ENCODE measurements around the gene ACER1. TPM values are rescaled to one million over a fixed set of nuclear protein-coding genes. Genes with fewer than 3 reads are reported as not detected.

ACER1 gene
- polyA plus RNA-seq, 12 donors = 0.11 to 0.30 (median 0.15) TPM; not detected in 6

DNA sequence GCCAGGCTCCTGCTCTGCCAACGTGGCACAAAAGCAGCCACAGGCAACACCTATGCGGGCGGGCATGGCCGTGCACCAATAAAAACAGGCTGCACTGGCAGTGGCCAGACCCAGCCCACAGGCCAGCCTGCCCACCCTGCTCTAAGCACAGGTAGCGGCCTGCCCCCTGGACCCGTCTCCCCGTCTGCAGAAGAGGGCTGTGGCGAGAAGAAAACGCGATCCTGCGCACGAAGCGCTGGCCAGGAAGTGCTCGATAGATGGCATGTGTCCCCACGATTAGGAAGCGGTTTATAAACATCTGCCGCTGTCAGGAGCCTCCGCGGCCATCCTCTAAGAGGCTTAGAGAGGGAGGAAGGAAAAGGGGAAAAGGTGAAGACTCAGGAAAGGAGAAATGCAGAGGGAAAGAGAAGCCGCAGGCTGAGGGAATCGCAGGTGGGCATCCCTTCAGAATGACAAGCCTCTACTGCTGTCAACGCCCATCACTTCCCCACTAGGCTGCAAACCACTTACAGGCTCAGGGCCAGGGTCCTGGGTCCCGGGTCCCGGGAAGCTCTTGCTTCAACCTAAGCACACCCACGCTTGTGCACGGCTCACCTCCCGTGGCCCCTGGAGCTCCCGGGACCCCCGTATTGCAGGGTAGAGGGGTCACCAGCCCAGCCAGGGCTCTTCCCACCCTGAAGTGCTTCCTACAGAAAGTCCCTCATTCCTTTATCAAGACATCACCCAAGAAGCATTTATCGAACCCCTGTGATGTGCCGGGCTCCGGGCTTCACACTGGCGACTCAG, 64.1 kb downstream of the ACER1 start:
- DNase-seq = no peak

DNA sequence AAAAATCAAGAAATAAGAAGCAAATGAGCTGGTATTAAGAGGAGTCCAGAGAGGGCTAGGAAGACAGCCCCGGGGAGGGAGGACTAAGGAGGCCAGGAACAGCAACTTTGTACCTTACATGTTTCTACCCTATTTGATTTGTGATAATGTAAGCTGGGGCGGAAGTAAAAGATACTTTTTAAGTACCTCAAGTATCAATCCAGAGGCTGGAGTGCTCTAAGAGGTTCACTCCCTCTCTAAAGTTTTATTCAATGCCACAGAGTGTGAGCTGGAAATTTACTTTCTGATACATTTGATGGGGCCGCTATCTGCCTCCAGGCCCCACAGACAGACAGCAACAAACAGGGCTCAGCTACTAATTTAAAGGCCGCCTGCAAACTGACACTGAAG, 65.0 kb downstream of the ACER1 start:
- no peak for DNase-seq

DNA sequence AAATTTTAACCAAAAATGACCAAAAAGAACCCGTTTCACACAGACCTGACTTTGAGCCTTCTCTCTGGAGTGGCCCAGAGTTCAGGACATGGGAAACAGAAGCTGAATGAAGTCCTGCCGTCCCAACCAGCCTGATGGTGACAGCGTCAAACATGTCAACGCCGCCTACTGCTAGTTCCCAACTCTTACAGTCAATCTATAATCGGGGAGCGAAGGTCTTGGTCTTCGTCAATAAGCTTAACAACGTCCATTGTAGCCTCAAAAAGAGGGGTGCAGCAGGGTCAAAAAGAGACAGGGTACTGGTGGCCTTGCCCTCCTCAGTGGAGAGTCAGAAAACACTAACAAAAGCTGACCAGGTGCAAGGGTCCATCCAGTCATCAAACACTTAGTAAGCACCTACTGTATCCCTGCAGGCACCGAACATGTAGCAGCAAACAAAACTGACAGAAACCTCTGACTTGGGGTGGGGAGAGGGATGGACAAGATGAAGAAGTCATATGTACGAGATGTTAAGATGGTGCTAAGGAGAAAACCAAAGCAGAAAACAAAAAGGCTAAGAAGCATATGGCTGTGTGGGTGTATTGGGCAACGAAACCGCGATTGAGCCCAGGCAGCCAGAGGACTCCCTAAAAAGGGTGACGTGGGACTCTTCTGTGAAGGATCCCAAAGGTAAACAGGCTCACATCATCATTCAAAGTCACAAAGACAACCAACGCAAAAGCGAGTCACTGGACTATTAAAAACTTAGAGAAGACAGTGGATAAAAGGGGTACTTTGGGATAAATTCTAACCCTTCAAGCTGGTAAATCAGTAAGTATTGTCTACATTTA, 65.6 kb downstream of the ACER1 start:
- DNase-seq = no peak

DNA sequence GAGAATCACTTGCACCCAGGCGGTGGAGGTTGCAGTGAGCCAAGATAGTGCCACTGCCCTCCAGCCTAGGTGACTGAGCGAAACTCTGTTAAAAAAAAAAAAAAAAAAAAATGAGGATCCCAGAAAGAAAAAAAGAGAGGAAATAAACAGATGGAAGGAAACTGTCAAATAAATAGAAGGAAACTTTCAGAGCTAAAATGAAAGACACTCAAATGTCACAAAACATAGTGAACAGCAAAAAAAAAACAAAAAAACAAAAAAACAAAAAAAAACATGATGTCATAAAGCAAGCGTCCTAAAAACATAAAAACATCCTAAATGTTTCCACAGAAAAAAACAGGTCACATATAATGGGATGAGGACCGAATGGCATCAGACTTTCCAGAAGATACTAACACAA, 68.6 kb downstream of the ACER1 start:
- no peak for DNase-seq

DNA sequence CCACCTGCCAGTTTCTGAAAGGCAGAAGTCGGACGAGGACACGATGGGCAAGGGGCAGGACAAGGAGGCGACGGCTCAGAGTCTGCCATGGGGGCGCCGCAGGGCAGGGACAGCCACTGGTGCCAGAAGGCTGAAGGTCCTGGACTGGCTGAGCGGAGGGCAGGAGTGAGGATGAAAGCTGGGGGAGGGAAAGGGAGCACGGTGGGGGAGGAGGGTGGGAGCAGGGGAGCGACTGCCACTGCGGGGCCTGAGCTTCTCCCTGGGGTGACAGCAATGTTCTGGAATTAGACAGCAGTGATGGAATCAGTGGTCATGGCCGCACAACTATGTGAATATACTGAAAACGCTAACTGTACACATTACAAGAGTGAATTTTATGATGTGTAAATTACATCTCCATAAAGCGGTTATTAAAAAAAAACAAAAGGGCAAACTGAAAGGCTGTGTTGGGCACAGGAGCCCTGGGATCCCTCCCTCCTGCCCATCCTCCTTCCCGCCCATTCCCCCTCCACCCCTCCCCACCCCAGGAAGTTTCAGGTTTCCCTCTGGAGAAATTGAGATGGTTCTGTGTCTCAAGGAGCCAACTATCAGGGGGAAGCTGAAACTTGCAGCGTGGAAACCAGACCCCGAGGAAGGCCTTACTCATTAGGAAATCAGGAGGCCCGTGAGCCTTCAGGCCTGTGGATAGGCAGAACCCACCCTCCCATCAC, 69.5 kb downstream of the ACER1 start:
- no peak for DNase-seq

DNA sequence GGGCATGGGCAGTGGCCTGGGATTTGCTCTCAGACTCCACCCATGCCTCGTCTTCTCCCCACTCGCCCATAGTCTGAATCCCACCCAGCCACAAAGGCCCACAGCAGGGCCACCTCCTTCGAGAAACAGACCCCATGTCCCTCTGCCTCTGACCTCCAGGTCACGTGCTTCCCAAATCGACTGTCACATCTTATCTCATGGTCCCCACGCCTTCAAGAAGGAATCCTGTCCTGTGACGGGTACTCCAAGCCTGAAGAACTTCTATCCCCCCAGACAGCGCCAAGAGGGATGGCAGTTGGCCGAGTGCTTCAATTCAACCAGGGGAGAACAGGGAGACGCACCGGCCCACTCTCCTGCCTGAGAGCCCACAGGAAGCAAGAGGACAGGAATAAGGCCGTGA, 70.1 kb downstream of the ACER1 start:
- DNase-seq = no peak

DNA sequence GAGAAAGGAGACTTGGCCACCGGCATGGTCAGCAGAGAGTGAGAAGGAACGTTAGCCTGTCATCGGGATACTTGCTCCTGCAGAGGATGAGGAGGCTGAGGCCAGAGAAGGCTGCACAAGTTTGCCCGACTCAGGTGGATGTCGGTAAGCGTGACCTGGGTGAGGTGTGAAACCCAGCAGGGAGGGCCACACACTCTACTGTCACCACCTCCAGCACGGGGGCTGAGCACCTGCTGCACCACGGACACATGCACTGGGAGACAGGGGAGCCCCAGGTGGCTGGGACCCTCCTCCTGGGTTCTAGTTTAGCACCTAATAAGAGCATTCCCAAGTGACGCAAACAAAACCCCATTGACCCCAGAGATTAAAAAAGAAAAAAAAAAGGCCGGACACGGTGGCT, 70.9 kb downstream of the ACER1 start:
- no peak for DNase-seq

DNA sequence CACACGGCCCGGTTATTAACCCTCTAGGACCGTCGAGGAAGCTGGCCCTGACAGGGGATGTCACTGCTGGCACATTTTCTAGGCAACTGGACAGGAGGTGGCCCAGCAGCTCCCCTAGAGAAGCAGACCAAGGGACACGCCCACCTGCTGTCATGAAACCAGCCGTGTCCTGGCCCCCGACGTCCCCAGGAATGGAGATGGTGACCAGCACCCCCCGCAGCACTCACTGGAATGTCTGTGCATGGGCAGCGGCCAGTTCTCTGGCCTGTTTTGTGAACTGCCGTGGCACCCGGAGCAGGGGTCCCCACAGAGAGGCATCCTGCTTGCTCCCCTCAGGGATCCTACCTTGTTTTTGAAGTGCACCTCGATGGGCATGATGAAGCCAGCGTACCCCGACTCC, 71.5 kb downstream of the ACER1 start:
- no peak for DNase-seq

DNA sequence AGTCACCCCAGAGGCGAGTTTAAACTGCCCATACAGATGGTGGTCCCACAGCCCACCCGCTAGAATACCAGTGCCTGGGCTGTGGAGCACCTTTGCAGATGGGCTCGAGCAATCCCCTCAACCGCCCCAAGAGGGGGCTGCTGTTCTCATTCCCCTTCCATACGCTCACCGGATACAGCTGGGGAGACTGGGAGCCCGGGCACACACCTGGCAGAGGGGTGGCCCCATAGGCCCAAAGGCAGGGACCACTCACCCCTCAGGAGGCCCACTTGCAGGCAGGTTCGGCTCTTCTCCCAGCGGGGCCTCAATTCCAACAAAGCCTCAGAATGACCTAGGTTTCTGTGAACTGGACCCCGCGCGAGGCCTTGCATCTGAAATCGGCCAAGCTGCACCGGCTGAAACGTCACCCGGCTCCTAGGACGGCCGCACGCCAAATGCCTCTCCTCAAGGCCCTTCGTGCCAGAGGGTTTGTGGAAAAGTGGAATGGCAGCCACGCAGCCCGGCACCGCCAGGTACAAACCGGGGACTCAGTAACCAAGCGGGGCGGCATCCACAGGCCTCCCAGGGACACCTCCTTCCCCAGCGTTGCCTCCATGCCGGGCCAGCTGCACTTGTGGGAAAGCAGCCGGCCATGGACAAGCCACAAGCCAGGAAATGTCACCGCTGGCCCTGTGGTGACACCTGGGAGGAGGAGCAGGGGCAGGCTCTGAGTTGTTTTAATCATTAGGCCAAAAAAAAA, 72.3 kb downstream of the ACER1 start:
- no peak for DNase-seq

DNA sequence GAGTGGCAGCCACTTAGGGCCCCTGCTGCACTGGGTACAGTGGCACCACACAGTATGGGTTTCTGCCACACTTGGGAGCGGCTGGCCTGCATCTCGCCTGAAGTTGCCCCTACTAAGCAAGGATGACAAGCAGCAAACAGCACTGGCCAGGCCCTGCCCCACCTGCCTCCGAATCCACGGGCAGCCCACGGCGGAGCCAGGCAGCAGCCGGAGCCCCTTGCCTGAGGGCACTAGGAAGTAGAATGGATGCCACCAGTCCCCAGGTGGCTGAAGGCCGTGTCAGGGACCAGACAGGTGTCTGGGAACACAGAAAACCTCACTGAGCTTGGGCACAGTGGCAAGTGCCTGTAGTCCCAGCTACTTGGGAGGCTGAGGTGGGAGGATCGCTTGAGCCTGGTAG, 73.0 kb downstream of the ACER1 start:
- no peak for DNase-seq

DNA sequence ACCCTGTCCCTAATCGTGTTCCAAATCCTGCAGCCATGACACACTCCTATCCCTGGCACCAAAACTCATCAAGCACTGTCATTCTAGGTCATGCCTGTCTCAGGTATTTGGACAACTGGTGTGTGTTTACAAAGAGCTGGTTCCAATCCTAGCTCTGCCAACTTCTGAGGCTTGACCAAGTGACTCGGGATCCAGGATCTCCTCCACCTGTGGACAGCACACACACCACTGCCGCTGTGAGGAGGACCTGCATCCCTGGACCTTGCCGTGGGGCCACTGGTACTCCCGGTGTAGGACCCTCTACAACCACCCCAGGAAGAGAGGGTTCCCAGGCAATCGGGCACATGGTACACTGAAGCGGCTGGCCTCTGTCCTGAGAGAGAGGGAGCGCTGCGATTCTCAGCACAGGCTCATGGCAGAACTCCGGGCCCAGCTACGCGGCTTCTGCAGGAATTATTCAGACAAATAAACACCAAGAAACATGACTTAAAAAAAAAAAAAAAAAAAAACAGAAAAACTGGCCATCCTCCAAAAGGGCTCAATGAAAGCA, 74.0 kb downstream of the ACER1 start:
- DNase-seq = no peak

DNA sequence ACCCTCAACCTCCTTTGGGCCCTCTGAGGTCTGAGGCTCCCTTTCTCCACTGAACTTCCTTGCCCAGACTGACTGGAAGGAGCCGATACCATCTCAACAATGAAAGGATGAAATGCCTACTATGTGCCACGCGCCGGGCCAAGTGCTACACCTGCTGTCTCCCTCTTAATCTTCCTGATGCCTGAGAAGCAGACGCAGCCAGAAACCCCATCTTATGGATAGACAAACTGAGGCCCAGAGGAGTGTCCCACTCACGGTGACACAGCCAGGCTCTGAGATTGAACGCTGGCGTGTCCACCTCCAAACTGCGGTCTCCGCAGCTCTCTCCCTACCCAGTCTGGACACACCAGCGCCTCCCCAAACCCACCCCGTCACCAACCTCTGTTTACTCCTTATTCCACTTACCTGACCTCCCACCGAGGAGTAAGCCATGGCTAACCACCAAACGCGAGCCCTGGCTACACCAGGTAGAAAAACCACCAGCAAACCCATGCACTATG, 74.5 kb downstream of the ACER1 start:
- DNase-seq = no peak

Other genes starting within 250 kb of the ACER1 start
- gene RFX2, start 223.1 kb downstream of the ACER1 start, polyA plus RNA-seq (ENCODE audit: insufficient read length in 12 of 12) = 10 to 100 TPM in 4 of 12 donors, 1 to 10 TPM in 7, not detected in 1; 3.9 to 19.9 (median 6.9) TPM
- 1 to 10 TPM in 4 of 12 donors, under 1 TPM in 5, not detected in 3; 0.12 to 1.9 (median 0.73) TPM for gene ACSBG2, start 197.9 kb downstream of the ACER1 start, polyA plus RNA-seq (ENCODE audit: insufficient read length in 12 of 12)
- gene MLLT1, start 53.6 kb downstream of the ACER1 start, polyA plus RNA-seq (ENCODE audit: insufficient read length in 12 of 12) = 10 to 100 TPM in 11 of 12 donors, not detected in 1; 29.1 to 63.6 (median 38.2) TPM
- 10 to 100 TPM in 11 of 12 donors, not detected in 1; 39.5 to 85.3 (median 53.2) TPM for gene CLPP, start 27.9 kb upstream of the ACER1 start, polyA plus RNA-seq (ENCODE audit: insufficient read length in 12 of 12)
- 100 to 1,000 TPM in 2 of 12 donors, 10 to 100 TPM in 9, not detected in 1; 35.2 to 126 (median 63.2) TPM for gene ALKBH7, start 39.2 kb upstream of the ACER1 start, polyA plus RNA-seq (ENCODE audit: insufficient read length in 12 of 12)
- gene PSPN, start 42.3 kb upstream of the ACER1 start, polyA plus RNA-seq (ENCODE audit: insufficient read length in 12 of 12) = 1 to 10 TPM in 5 of 12 donors, under 1 TPM in 5, not detected in 2; 0.58 to 1.2 (median 0.94) TPM
- gene GTF2F1, start 59.6 kb upstream of the ACER1 start, polyA plus RNA-seq (ENCODE audit: insufficient read length in 12 of 12) = 10 to 100 TPM in 11 of 12 donors, not detected in 1; 42.7 to 96.6 (median 51.0) TPM
- gene KHSRP, start 91.2 kb upstream of the ACER1 start, polyA plus RNA-seq (ENCODE audit: insufficient read length in 12 of 12) = 100 to 1,000 TPM in 11 of 12 donors, not detected in 1; 143 to 261 (median 177) TPM
- 1 to 10 TPM in 1 of 12 donors, under 1 TPM in 8, not detected in 3; 0.24 to 1.7 (median 0.48) TPM for gene SLC25A41, start 100.2 kb upstream of the ACER1 start, polyA plus RNA-seq (ENCODE audit: insufficient read length in 12 of 12)
- gene SLC25A23, start 126.2 kb upstream of the ACER1 start, polyA plus RNA-seq (ENCODE audit: insufficient read length in 12 of 12) = 10 to 100 TPM in 11 of 12 donors, not detected in 1; 25.5 to 44.6 (median 31.5) TPM
- 10 to 100 TPM in 1 of 12 donors, 1 to 10 TPM in 2, under 1 TPM in 4, not detected in 5; 0.17 to 18.2 (median 0.55) TPM for gene CRB3, start 130.7 kb upstream of the ACER1 start, polyA plus RNA-seq (ENCODE audit: insufficient read length in 12 of 12)
- 1 to 10 TPM in 4 of 12 donors, under 1 TPM in 6, not detected in 2; 0.50 to 9.1 (median 0.61) TPM for gene DENND1C, start 148.2 kb upstream of the ACER1 start, polyA plus RNA-seq (ENCODE audit: insufficient read length in 12 of 12)
- 1 to 10 TPM in 3 of 12 donors, under 1 TPM in 8, not detected in 1; 0.19 to 9.9 (median 0.62) TPM for gene TUBB4A, start 168.7 kb upstream of the ACER1 start, polyA plus RNA-seq (ENCODE audit: insufficient read length in 12 of 12)
- 1 to 10 TPM in 5 of 12 donors, under 1 TPM in 5, not detected in 2; 0.22 to 2.0 (median 1.0) TPM for gene TNFSF9, start 197.4 kb upstream of the ACER1 start, polyA plus RNA-seq (ENCODE audit: insufficient read length in 12 of 12)